ENCODE results near the gene CCL24. TPM values are rescaled to one million over a fixed set of nuclear protein-coding genes. Genes with fewer than 3 reads are reported as not detected.

CCL24 gene
- total and polyA plus RNA-seq, 2 of the 4 experiments (the other 2 are of a cell fraction): not detected

- Histone ChIP-seq H3K4ac (ENCODE audit: low read depth, low read length) (no peak overlapping the region), H3K4me1 (ENCODE audit: control insufficient read depth, insufficient read depth, low read length) (peaks cover 2% of the 10 kb centered on the region), H3K36me3 (ENCODE audit: control insufficient read depth, insufficient read depth, low read length) (no peaks in the 10 kb centered on the region), H3K9me3 (ENCODE audit: control insufficient read depth, insufficient read depth, low read length) (no peaks in the 10 kb centered on the region), H3K9ac (ENCODE audit: low read depth, low read length) (no peak overlapping the region), H2BK20ac (ENCODE audit: low read depth, low read length) (no peak overlapping the region), H3K56ac (ENCODE audit: extremely low read depth, insufficient read depth, low read length) (no peak overlapping the region), H3K4me2 (ENCODE audit: low read depth, low read length) (no peak overlapping the region), H2BK5ac (ENCODE audit: low read depth, low read length, poor library complexity, severe bottlenecking) (no peak overlapping the region), H2AK9ac (replicated peaks; ENCODE audit: low read depth, low read length, poor library complexity) (peak overlapping the region; percentile 5), H4K5ac (ENCODE audit: low read depth, low read length) (no peak overlapping the region), H2BK120ac (ENCODE audit: low read depth, low read length) (no peak overlapping the region), H2BK15ac (ENCODE audit: low read depth, low read length) (no peak overlapping the region), H3K27ac (ENCODE audit: insufficient read depth, low read length) (no peak overlapping the region), H4K20me1 (ENCODE audit: insufficient read depth, low read length) (0 out of 2 replicates have a peak, but pooled peaks cover 3% of the 10 kb centered on the region), H3K14ac (replicated peaks; ENCODE audit: low read depth, low read length) (no peak overlapping the region), H3K79me1 (ENCODE audit: low read depth in 1 of 2, low read length in 2 of 2) (no peaks in the 10 kb centered on the region), H2AFZ (replicated peaks; ENCODE audit: low read length, poor library complexity) (no peak overlapping the region), H3K27me3 (ENCODE audit: control insufficient read depth, insufficient read depth, low read length) (peaks cover 12% of the 10 kb centered on the region), H3K4me3 (ENCODE audit: insufficient read depth, low read depth, low read length) (no peak overlapping the region), H3K23ac (ENCODE audit: low read depth, low read length) (no peak overlapping the region), H3K9me1 (ENCODE audit: insufficient read depth, low read length) (peaks cover 3% of the 10 kb centered on the region), H2AK5ac (ENCODE audit: low read depth, low read length) (no peak overlapping the region), H4K8ac (ENCODE audit: low read depth in 2 of 2, low read length in 2 of 2) (no peak overlapping the region), H4K91ac (ENCODE audit: insufficient read depth, low read depth, low read length) (no peak overlapping the region), H3K18ac (ENCODE audit: low read depth, low read length) (no peak overlapping the region)
- ChIA-PET CTCF (no interaction called here), POLR2A (ENCODE audit: unreplicated experiment) (no interaction called here)
- DNase-seq (no peak), ATAC-seq (ENCODE audit: low read depth) (no peak)
- 90% methylated on average over 2 of the region's 10 CpGs; no CpG with 5 or more reads in 1 of the 2 experiments for WGBS, 2 experiments (ENCODE audit: extremely low coverage in 2 of 2, insufficient read length in 1 of 2)
- intact Hi-C loops (cut with micrococcal nuclease) (no loop called here), dilution Hi-C loops (cut with HindIII; ENCODE audit: low sequenced_read_pairs, unreplicated experiment) (no loop called here), in situ Hi-C loops (cut with MboI; ENCODE audit: low sequenced_read_pairs) (no loop called here)
- no peak for TF ChIP-seq NFE2L2 (IDR thresholded peaks at IDR 0.05; ENCODE audit: low read depth, low read length)
- TF ChIP-seq RCOR1 (IDR thresholded peaks at IDR 0.05; ENCODE audit: insufficient replicate concordance, low read length): no peak
- no peak for TF ChIP-seq POLR2A (IDR thresholded peaks at IDR 0.05; ENCODE audit: low read depth, low read length)
- TF ChIP-seq ELK1 (IDR thresholded peaks at IDR 0.05; ENCODE audit: borderline replicate concordance, low read depth, low read length): no peak
- BruUV-seq (replicated peaks): no TSS peak
Measured at GRCh38 chr7:75815418-75816064, 1.9 kb upstream of the CCL24 start.

Measured in IMR-90 (cell line).